GM12865 (cell line): ENCODE measurements around the gene ZNF223.

Source experiments
- DNase-seq: peaks from one replicate; pipeline ENCODE4 v3.0.0; 2010; ENCODE audit warnings: low read depth
- H3K4me3 ChIP-seq: 2 replicates; pipeline ENCODE4 v1.5.1; 2011; ENCODE audit warnings: mild to moderate bottlenecking, low read depth, low read length, control low read depth
- TF ChIP-seq, protein P1 (sequence below): IDR thresholded peaks from 2 replicates; pipeline ENCODE4 v1.5.1; 2011; ENCODE audit warnings: low read length, control low read depth, low read depth, inconsistent platforms; ENCODE audit not compliant: insufficient read depth; ENCODE audit errors: missing control alignments

ZNF223 gene

DNA sequence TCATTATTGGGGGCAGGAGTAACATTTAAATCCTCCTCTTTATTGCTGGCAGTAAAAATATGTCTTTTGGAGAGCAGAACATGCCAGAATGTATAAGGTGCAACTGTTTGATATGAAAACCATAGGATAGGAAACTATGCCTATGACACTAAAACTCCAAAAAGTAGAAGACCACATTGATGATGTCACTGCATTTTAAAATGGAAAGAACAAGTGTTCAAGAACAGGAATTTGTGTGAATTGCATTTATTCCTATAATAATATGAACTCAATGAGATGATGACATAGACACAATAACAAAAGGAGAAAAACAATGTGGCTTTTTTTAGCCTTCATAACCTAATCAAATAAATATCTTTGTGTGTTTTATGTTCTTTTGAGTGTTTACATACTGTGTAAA is 57.6 kb downstream of the ZNF223 start:
- TF ChIP-seq, protein P1, sequence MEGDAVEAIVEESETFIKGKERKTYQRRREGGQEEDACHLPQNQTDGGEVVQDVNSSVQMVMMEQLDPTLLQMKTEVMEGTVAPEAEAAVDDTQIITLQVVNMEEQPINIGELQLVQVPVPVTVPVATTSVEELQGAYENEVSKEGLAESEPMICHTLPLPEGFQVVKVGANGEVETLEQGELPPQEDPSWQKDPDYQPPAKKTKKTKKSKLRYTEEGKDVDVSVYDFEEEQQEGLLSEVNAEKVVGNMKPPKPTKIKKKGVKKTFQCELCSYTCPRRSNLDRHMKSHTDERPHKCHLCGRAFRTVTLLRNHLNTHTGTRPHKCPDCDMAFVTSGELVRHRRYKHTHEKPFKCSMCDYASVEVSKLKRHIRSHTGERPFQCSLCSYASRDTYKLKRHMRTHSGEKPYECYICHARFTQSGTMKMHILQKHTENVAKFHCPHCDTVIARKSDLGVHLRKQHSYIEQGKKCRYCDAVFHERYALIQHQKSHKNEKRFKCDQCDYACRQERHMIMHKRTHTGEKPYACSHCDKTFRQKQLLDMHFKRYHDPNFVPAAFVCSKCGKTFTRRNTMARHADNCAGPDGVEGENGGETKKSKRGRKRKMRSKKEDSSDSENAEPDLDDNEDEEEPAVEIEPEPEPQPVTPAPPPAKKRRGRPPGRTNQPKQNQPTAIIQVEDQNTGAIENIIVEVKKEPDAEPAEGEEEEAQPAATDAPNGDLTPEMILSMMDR: no peak
- no peak for DNase-seq
- H3K4me3 ChIP-seq: no peak overlapping the region

DNA sequence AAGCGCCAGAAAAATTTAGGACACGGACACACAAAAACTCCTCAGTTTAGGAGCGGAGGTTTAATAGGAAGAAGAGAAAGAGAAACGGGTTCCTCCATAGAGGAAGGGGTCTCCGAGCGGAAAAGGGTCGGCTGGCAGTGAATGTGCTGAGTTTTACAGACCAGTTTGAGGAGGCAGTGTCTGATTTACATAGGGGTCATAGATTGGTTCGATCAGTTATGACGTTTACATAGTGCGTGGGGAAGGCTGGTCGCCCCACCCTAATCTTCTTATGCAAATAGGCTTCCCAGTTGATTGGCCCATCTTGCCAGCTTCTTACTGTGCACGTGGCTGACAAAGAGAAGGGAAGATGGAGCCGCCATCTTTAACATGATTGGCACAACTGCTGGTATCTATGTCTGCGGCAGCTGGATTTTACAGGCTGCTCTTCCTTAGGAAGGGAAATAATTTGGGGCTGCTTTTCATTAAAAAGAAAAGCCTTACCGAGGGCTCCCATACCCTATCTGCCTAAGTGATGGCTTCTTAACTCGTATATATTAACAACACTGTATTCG is 60.2 kb downstream of the ZNF223 start:
- TF ChIP-seq, protein P1: no peak
- H3K4me3 ChIP-seq: peak overlapping the region; percentile 80
- DNase-seq: peak; percentile 22

DNA sequence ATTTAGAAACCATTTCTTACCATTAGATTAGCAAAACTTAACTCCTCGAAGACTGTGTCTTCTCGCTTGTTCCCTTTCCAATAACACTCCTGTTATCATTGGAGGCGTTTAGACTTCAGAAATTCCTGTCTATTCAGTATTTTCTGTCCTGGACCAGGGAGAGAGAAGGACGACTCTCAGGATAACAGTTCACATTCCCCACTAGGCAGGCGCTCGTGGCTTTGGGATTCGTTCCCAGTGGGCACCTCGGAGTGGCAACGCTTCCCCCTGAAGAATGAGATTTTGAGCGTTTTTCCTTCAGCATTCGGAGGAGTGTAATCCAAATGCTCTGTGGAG is 60.9 kb downstream of the ZNF223 start:
- DNase-seq: no peak
- TF ChIP-seq, protein P1: no peak

DNA sequence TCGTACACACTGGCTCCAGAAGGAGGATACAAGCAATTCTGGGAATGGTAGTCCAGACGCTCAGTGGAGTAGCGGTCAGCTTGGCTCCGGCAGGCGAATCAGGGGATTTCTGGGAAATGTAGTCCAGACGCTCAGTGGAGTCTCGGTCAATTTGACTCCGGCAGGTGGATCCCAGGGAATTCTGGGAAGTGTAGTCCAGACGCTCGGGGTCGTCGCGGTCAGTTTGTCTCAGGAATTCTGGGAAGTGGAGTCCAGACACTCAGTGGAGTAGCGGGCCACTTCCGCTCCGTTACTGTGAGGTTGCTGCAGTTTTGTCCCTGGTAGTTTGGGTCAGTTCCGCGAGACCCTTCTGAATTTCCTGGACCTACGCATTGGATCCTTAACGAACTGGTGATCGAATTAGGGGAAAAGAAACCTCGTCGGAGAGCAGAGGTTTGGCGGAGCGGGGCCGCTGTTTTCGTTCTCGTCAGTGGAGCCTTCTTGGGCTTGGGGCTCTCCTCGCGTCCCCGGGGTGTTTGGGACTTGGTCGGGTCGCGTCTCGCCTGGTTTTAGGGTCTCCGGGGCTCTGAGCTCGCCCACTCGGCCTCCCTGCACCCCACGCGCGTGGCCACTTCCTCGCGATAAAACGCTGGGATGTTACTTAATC is 61.4 kb downstream of the ZNF223 start, which contains the start of gene ZNF225:
ZNF225 (plus strand) TSS at position 262 of the 646 bp plus-strand sequence. CDS start 2,429 bp downstream, outside the sequence.
- TF ChIP-seq, protein P1: no peak
- peak within 1 kb of the TSS; percentile 80 for H3K4me3 ChIP-seq
- peak; percentile 97 for DNase-seq

More for the DNA sequence above, 60.9 kb downstream of the ZNF223 start:
- H3K4me3 ChIP-seq: peak overlapping the region; percentile 80

DNA sequence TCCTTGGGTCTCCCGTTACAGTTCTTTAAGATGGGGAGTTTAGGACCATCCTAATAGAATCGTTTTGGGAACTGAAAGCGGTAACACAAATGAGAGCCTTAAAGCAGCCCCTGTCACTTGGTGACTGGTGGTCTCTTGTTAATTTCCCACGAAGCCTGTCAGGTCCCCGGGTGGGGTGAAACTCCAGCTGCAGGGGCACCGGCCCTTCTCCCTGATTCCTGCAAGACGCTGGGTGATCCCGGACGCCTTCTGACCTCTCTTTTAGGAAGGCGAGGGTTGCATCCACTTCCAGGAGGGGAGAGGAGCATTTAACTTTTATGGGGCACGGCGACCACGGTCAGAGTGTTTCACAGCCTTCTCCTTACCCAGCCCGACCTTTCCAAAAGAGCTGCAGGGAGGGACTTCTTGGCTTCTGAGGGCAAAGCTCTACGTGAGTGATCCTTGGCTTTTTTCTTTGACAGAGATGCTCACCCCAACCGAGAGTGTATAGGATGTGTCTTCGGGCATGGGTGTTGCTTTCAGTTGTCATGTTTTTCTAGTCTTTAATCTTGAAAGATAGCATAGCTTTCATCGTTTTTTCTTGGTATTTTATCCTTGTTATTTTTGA is 62.1 kb downstream of the ZNF223 start:
- peak overlapping the region; percentile 80 for H3K4me3 ChIP-seq
- TF ChIP-seq, protein P1: no peak
- no peak for DNase-seq
